Natural killer cell (primary cell): Measurements from ENCODE around the gene KAZN. TPM values are rescaled to one million over a fixed set of nuclear protein-coding genes. Genes with fewer than 3 reads are reported as not detected.

Experiments
- ATAC-seq, 3 donors: fragments of 150-1000 bp in 2 of 3; fragments of 200-7000 bp in 1 of 3; cut with Tn5 transposase; 1 replicate in 1 of 3; 2 replicates in 2 of 3; pipeline ENCODE4 v1.10.0; 2021; ENCODE audit warnings: mild to moderate bottlenecking in 2 of 3, moderate library complexity in 2 of 3
- DNase-seq, 2 donors: peaks; one replicate each; pipeline versions ENCODE4 v3.0.0 to v3.0.0-alpha.2; 2013 to 2021; ENCODE audit warnings: mixed read lengths in 1 of 2
- H3K27ac ChIP-seq: one replicate; pipeline ENCODE4 v1.5.1; 2013; ENCODE audit warnings: mild to moderate bottlenecking, low read length
- H3K27me3 ChIP-seq: one replicate; pipeline ENCODE4 v1.6.1; 2013; ENCODE audit warnings: low read length; ENCODE audit not compliant: control insufficient read depth, insufficient read depth
- H3K36me3 ChIP-seq: one replicate; pipeline ENCODE4 v1.6.1; 2013; ENCODE audit warnings: low read length; ENCODE audit not compliant: control insufficient read depth, insufficient read depth
- H3K4me1 ChIP-seq: one replicate; pipeline ENCODE4 v1.6.1; 2013; ENCODE audit warnings: low read length; ENCODE audit not compliant: control insufficient read depth, insufficient read depth
- H3K4me3 ChIP-seq: one replicate; pipeline ENCODE4 v1.5.1; 2013; ENCODE audit warnings: low read length
- H3K9me3 ChIP-seq: one replicate; pipeline ENCODE4 v1.6.1; 2013; ENCODE audit warnings: low read length; ENCODE audit not compliant: control insufficient read depth, insufficient read depth
- H3K27ac Mint-ChIP-seq, 2 donors: one replicate each; pipeline ENCODE4 v1.8.0; 2022; ENCODE audit warnings: mild to moderate bottlenecking in 2 of 2, mixed read lengths in 2 of 2, moderate library complexity in 1 of 2
- H3K27me3 Mint-ChIP-seq, 2 donors: one replicate each; pipeline ENCODE4 v1.8.0; 2022; ENCODE audit warnings: low read depth in 2 of 2, mixed read lengths in 2 of 2
- H3K36me3 Mint-ChIP-seq: one replicate; pipeline ENCODE4 v1.8.0; 2022; ENCODE audit warnings: mixed read lengths
- H3K4me1 Mint-ChIP-seq, 2 donors: one replicate each; pipeline ENCODE4 v1.8.0; 2022; ENCODE audit warnings: mixed read lengths in 2 of 2
- H3K4me3 Mint-ChIP-seq: one replicate; pipeline ENCODE4 v1.8.0; 2022; ENCODE audit warnings: mild to moderate bottlenecking, moderate library complexity, mixed read lengths
- H3K9me3 Mint-ChIP-seq, 2 donors: one replicate each; pipeline ENCODE4 v1.8.0; 2022; ENCODE audit warnings: mixed read lengths in 2 of 2
- CTCF ChIP-seq: fragments of 200-600 bp; IDR thresholded peaks from one replicate; pipeline ENCODE4 v1.8.0; 2022; ENCODE audit warnings: antibody characterized with exemption
- WGBS: methylation state at CpG from one replicate; pipeline ENCODE4 v1.1.7; 2013; ENCODE audit warnings: missing lambda C conversion rate; ENCODE audit not compliant: insufficient coverage; 5-methylcytosine and 5-hydroxymethylcytosine counted together
- intact Hi-C: fragments of 100-400 bp; cut with micrococcal nuclease; formaldehyde crosslinking; loops from one replicate; pipeline ENCODE4 v1.14.2; 2022
- total RNA-seq, 4 donors: library from RNA; stranded (reverse); fragments of 120-200 nt in 1 of 4; gene quantifications; one replicate each; pipeline versions ENCODE4 v1.2.3 to v1.2.4, GENCODE V29; 2013 to 2022

KAZN gene
- total RNA-seq, 3 donors from 2014 or later (not counting 1 experiment from before 2014, with no cell fraction given) = 1.2 to 2.0 (median 1.7) TPM

- intact Hi-C loops = no loop called here
- Mint-ChIP-seq H3K27me3 (no peaks in the 10 kb centered on the region), H3K36me3 (no peaks in the 10 kb centered on the region), H3K4me1 (no peaks in the 10 kb centered on the region), H3K9me3 (no peaks in the 10 kb centered on the region), H3K27ac (no peak overlapping the region), H3K4me3 (no peak overlapping the region)
- WGBS = 78% methylated on average over 6 of the region's 6 CpGs
- Histone ChIP-seq H3K27me3 (no peaks in the 10 kb centered on the region), H3K4me3 (no peak overlapping the region), H3K4me1 (no peaks in the 10 kb centered on the region), H3K27ac (no peak overlapping the region), H3K9me3 (no peaks in the 10 kb centered on the region), H3K36me3 (no peaks in the 10 kb centered on the region)
- no peak for DNase-seq
- no peak for ATAC-seq
- no peak for TF ChIP-seq CTCF
Measured at GRCh38 chr1:14666373-14666772, 67.9 kb downstream of the KAZN start.

GRCh38 chr1:14666962-14667650, 68.6 kb downstream of the KAZN start:
- no peaks in the 10 kb centered on the region for H3K9me3 Mint-ChIP-seq
- no peak for ATAC-seq
- H3K27ac Mint-ChIP-seq = no peak overlapping the region
- 85% methylated on average over 15 of the region's 15 CpGs for WGBS
- Histone ChIP-seq H3K27me3 (no peaks in the 10 kb centered on the region), H3K4me1 (no peaks in the 10 kb centered on the region), H3K36me3 (no peaks in the 10 kb centered on the region), H3K9me3 (no peaks in the 10 kb centered on the region), H3K4me3 (no peak overlapping the region), H3K27ac (no peak overlapping the region)
- no peaks in the 10 kb centered on the region for H3K27me3 Mint-ChIP-seq
- no peaks in the 10 kb centered on the region for H3K36me3 Mint-ChIP-seq
- DNase-seq = no peak
- no peak overlapping the region for H3K4me3 Mint-ChIP-seq
- H3K4me1 Mint-ChIP-seq = no peaks in the 10 kb centered on the region
- intact Hi-C loops = no loop called here
- TF ChIP-seq CTCF = no peak

- no peak overlapping the region for H3K4me3 ChIP-seq
- no peak for ATAC-seq
- 94% methylated on average over 3 of the region's 4 CpGs for WGBS
- H3K27me3 ChIP-seq = no peaks in the 10 kb centered on the region
- Mint-ChIP-seq H3K27me3 (no peaks in the 10 kb centered on the region), H3K4me1 (no peaks in the 10 kb centered on the region), H3K9me3 (no peaks in the 10 kb centered on the region), H3K36me3 (no peaks in the 10 kb centered on the region), H3K27ac (no peak overlapping the region), H3K4me3 (no peak overlapping the region)
- TF ChIP-seq CTCF = no peak
- H3K9me3 ChIP-seq = no peaks in the 10 kb centered on the region
- H3K36me3 ChIP-seq = no peaks in the 10 kb centered on the region
- intact Hi-C loops = no loop called here
- DNase-seq = no peak
- H3K27ac ChIP-seq = no peak overlapping the region
- H3K4me1 ChIP-seq = no peaks in the 10 kb centered on the region
Measured at GRCh38 chr1:14667651-14667984, 69.1 kb downstream of the KAZN start.

GRCh38 chr1:14668538-14668937, 70.1 kb downstream of the KAZN start:
- 78% methylated on average over 8 of the region's 8 CpGs for WGBS
- ATAC-seq (no peak), DNase-seq (no peak)
- Mint-ChIP-seq H3K27ac (no peak overlapping the region), H3K27me3 (no peaks in the 10 kb centered on the region), H3K36me3 (no peaks in the 10 kb centered on the region), H3K4me1 (no peaks in the 10 kb centered on the region), H3K9me3 (no peaks in the 10 kb centered on the region), H3K4me3 (no peak overlapping the region)
- intact Hi-C loops = no loop called here
- no peaks in the 10 kb centered on the region for H3K27me3 ChIP-seq
- H3K4me3 ChIP-seq = no peak overlapping the region
- H3K9me3 ChIP-seq = no peaks in the 10 kb centered on the region
- no peaks in the 10 kb centered on the region for H3K4me1 ChIP-seq
- no peak for TF ChIP-seq CTCF
- no peaks in the 10 kb centered on the region for H3K36me3 ChIP-seq
- H3K27ac ChIP-seq = no peak overlapping the region
